AG20443 (cell line): ENCODE results near the gene ARGLU1.
"Not testable (repeated sequence)": the region's sequence is repeated elsewhere in the genome, so short reads cannot be mapped to it uniquely, and the experiment has no call there.

Source experiments
- DNase-seq: peaks from one replicate; pipeline ENCODE4 v3.0.0; 2012; ENCODE audit warnings: low spot score, mixed read lengths

Gene ARGLU1

GRCh38 chr13:106567474-106568298 is at the start of gene ARGLU1:
Gene ARGLU1, minus strand, starts transcription at chr13:106568137. Its CDS starts 218 bp downstream, at chr13:106567919.
- DNase-seq: peak; percentile 97

GRCh38 chr13:106617561-106617960 is 49.6 kb upstream of the ARGLU1 start:
- peak; percentile 37 for DNase-seq

GRCh38 chr13:106616729-106617128 is 48.8 kb upstream of the ARGLU1 start:
- no peak for DNase-seq

GRCh38 chr13:106614874-106615273 is 46.9 kb upstream of the ARGLU1 start:
- no peak for DNase-seq

- no peak for DNase-seq
These were observed 44.8 kb upstream of the ARGLU1 start for GRCh38 chr13:106612688-106613087.

GRCh38 chr13:106610486-106610885 is 42.5 kb upstream of the ARGLU1 start:
- peak; percentile 74 for DNase-seq

- no peak for DNase-seq
These were observed 41.2 kb upstream of the ARGLU1 start for GRCh38 chr13:106609116-106609515.

GRCh38 chr13:106603546-106603945 is 35.6 kb upstream of the ARGLU1 start:
- no peak for DNase-seq

- DNase-seq: no peak
These were observed 34.2 kb upstream of the ARGLU1 start for GRCh38 chr13:106602178-106602577.

- DNase-seq: no peak
These were observed 33.6 kb upstream of the ARGLU1 start for GRCh38 chr13:106601489-106601888.

GRCh38 chr13:106600798-106601135 is 32.8 kb upstream of the ARGLU1 start:
- DNase-seq: not testable (repeated sequence)

GRCh38 chr13:106599875-106600797 is 32.2 kb upstream of the ARGLU1 start:
- no peak for DNase-seq

- DNase-seq: no peak
These were observed 29.9 kb upstream of the ARGLU1 start for GRCh38 chr13:106597749-106598395.

GRCh38 chr13:106597186-106597585 is 29.2 kb upstream of the ARGLU1 start:
- DNase-seq: peak; percentile 64

- no peak for DNase-seq
These were observed 28.5 kb upstream of the ARGLU1 start for GRCh38 chr13:106596275-106596937.

- DNase-seq: peak; percentile 25
These were observed 27.7 kb upstream of the ARGLU1 start for GRCh38 chr13:106595625-106596024.

- no peak for DNase-seq
These were observed 27.0 kb upstream of the ARGLU1 start for GRCh38 chr13:106594980-106595379.

- no peak for DNase-seq
These were observed 25.2 kb upstream of the ARGLU1 start for GRCh38 chr13:106593132-106593531.

GRCh38 chr13:106591299-106591698 is 23.4 kb upstream of the ARGLU1 start:
- DNase-seq: no peak

GRCh38 chr13:106589716-106590115 is 21.8 kb upstream of the ARGLU1 start:
- no peak for DNase-seq

GRCh38 chr13:106588367-106588766 is 20.4 kb upstream of the ARGLU1 start:
- no peak for DNase-seq

- no peak for DNase-seq
These were observed 19.9 kb upstream of the ARGLU1 start for GRCh38 chr13:106587787-106588186.
